Stimulated activated effector memory CD8-positive, alpha-beta T cell treated with anti-CD3 and anti-CD28 coated beads, Interleukin-12 subunit alpha, Interleukin-12 subunit beta, amount 100 ng/mL, for 72 hours (primary cell): ENCODE measurements around the gene ABHD2.

Source experiments
- ATAC-seq: fragments of 150-1000 bp; cut with Tn5 transposase; 2 replicates; pipeline ENCODE4 v1.10.0; 2021
- DNase-seq, 2 donors: peaks; one replicate each; pipeline ENCODE4 v3.0.0; 2021 to 2022; ENCODE audit warnings: low spot score in 2 of 2
- H3K27ac Mint-ChIP-seq: one replicate; pipeline ENCODE4 v1.8.0; 2022; ENCODE audit warnings: mild to moderate bottlenecking, mixed read lengths
- H3K36me3 Mint-ChIP-seq: one replicate; pipeline ENCODE4 v1.8.0; 2022; ENCODE audit warnings: mild to moderate bottlenecking, mixed read lengths
- H3K4me1 Mint-ChIP-seq: one replicate; pipeline ENCODE4 v1.8.0; 2022; ENCODE audit warnings: mixed read lengths
- H3K4me3 Mint-ChIP-seq: one replicate; pipeline ENCODE4 v1.8.0; 2022; ENCODE audit warnings: mild to moderate bottlenecking, mixed read lengths
- H3K9me3 Mint-ChIP-seq: one replicate; pipeline ENCODE4 v1.8.0; 2022; ENCODE audit warnings: mixed read lengths

Gene ABHD2

DNA sequence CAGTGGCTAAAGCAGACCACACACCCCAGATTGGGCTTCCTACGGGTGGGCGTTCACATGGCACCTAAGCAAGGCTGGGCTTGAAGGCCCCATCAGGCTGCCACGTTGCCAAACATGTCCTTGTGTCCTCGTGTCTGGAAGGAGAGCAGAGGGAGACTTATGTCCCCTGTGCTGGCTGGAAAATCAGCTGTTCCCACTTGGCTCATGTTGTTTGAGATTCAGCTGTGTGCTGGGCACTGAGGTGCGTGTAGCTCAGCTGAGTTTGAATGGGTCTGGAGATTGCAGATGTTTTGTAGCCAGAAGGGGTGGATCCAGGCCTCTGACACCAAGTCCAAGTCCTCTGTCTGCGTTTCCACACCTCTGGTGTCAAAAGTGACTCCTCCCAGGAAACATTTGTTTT is 98.5 kb downstream of the ABHD2 start:
- Mint-ChIP-seq H3K4me3 (no peak overlapping the region), H3K36me3 (peaks cover 33% of the 10 kb centered on the region), H3K9me3 (no peaks in the 10 kb centered on the region), H3K4me1 (no peaks in the 10 kb centered on the region), H3K27ac (peak overlapping the region; percentile 30)
- DNase-seq (no peak), ATAC-seq (no peak)

DNA sequence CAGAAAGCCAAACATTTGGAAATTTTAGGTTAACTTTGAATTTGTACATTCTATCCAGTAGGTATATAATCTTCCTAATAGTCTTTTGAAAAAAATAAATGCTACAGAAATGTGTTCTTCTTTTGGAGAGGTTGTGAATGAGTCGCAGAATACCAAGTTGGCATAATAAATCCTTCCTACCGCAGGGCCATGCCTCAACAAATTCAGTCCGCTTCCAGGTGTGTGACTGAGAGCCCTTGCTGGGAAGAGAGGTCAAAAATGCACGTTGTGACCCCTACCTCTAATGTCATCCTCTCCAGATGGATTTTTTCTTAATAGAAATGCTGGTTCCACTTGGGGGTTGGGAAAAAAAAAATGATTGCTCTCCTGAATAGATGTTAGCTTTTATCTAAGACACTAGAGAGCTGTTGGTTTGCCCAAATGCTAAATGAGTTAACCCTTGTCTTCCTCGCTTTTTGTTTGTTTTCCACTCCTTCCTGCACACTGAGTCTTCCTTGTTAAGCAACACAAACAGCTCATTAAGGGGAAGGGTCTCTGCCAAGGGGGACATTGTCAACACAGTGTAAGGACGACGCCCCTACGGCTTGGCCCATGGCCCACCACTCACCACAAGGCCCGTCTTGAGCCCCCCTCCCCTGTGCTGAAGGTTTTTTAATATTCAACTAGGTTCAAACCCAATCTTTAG is 99.2 kb downstream of the ABHD2 start:
- ATAC-seq (no peak), DNase-seq (no peak)
- Mint-ChIP-seq H3K4me3 (no peak overlapping the region), H3K36me3 (peaks cover 39% of the 10 kb centered on the region), H3K4me1 (no peaks in the 10 kb centered on the region), H3K27ac (no peak overlapping the region), H3K9me3 (no peaks in the 10 kb centered on the region)

GRCh38 chr15:89187986-89188514 is 99.8 kb downstream of the ABHD2 start:
- ATAC-seq (no peak), DNase-seq (no peak)
- no peaks in the 10 kb centered on the region for H3K9me3 Mint-ChIP-seq
- no peaks in the 10 kb centered on the region for H3K4me1 Mint-ChIP-seq
- H3K36me3 Mint-ChIP-seq, result peaks cover 45% of the 10 kb centered on the region
- H3K4me3 Mint-ChIP-seq, result no peak overlapping the region
- H3K27ac Mint-ChIP-seq, result no peak overlapping the region

- peak overlapping the region; percentile 8 for H3K27ac Mint-ChIP-seq
- ATAC-seq, result no peak
- no peaks in the 10 kb centered on the region for H3K9me3 Mint-ChIP-seq
- H3K4me3 Mint-ChIP-seq, result no peak overlapping the region
- peaks cover 5% of the 10 kb centered on the region for H3K4me1 Mint-ChIP-seq
- H3K36me3 Mint-ChIP-seq, result peaks cover 77% of the 10 kb centered on the region
- no peak for DNase-seq
Measured at GRCh38 chr15:89192136-89192535, 103.9 kb downstream of the ABHD2 start.

DNA sequence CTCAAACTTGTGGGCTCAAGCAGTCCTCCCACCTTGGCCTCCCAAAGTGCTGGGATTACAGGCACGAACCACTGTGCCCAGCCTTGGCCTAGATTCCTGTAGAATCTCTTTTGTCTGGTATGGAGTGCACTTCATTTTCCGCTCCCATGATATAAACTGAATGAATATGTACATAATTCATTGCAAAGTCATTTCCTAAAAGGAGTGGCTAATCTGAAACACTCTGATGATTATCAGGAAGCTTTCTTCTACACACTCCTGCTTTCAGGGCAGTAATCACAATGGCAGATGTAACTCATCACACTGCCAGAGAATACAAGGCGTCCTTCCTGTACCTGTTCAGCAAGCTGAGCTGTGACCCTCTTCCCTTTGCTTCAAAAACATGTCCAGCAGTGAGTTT is 104.5 kb downstream of the ABHD2 start:
- peaks cover 76% of the 10 kb centered on the region for H3K36me3 Mint-ChIP-seq
- H3K27ac Mint-ChIP-seq, result peak overlapping the region; percentile 8
- H3K4me3 Mint-ChIP-seq, result no peak overlapping the region
- H3K4me1 Mint-ChIP-seq, result peaks cover 9% of the 10 kb centered on the region
- ATAC-seq (no peak), DNase-seq (no peak)
- H3K9me3 Mint-ChIP-seq, result no peaks in the 10 kb centered on the region

- DNase-seq (no peak), ATAC-seq (no peak)
- peaks cover 61% of the 10 kb centered on the region for H3K36me3 Mint-ChIP-seq
- H3K9me3 Mint-ChIP-seq, result no peaks in the 10 kb centered on the region
- no peak overlapping the region for H3K27ac Mint-ChIP-seq
- peaks cover 9% of the 10 kb centered on the region for H3K4me1 Mint-ChIP-seq
- H3K4me3 Mint-ChIP-seq, result no peak overlapping the region
Measured at GRCh38 chr15:89194608-89195007, 106.4 kb downstream of the ABHD2 start.

DNA sequence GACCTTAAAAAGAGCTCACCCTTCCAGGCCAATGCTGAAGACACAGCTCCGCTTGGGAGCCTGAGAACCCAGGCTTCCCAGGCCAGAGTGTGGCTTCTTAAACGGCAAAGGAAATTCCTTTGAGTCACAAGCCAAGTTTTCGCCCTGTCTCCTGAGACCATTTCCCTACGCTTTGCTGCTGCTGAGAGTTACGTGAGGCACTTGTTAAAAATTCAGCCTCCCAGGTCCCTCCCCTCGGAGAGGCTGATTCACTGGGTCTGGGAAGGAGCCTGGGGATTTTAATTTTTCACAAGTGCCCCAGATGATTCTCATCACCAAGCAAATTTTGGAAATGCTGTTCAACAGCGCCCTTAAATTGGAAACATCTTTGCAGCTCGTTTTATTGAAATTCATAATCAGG is 107.6 kb downstream of the ABHD2 start:
- peaks cover 9% of the 10 kb centered on the region for H3K4me1 Mint-ChIP-seq
- no peaks in the 10 kb centered on the region for H3K9me3 Mint-ChIP-seq
- DNase-seq, result no peak
- no peak overlapping the region for H3K27ac Mint-ChIP-seq
- ATAC-seq, result no peak
- H3K4me3 Mint-ChIP-seq, result no peak overlapping the region
- H3K36me3 Mint-ChIP-seq, result peaks cover 59% of the 10 kb centered on the region

DNA sequence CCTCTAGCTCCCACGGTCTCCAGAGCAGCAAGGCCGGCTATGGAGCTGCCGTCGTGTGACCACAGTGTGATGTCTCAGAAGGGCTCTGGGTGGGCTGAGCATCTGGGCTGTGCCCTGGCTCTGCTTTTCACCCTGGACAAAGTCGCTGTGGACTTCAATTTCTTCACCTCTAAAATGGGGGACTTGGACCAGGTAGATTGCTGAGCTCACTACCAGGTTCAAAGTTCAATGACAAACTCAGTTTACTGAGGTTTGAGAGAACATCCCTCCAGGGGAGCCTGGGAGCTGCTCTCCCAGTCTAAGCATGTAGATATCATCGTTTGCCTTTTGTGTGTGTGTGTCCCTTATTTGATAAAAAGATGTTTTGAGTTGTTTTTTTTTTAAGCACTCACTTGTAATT is 108.0 kb downstream of the ABHD2 start:
- DNase-seq, result no peak
- Mint-ChIP-seq H3K9me3 (no peaks in the 10 kb centered on the region), H3K4me1 (peaks cover 9% of the 10 kb centered on the region), H3K36me3 (peaks cover 55% of the 10 kb centered on the region), H3K4me3 (no peak overlapping the region), H3K27ac (no peak overlapping the region)
- no peak for ATAC-seq

GRCh38 chr15:89196994-89197393 is 108.7 kb downstream of the ABHD2 start:
- Mint-ChIP-seq H3K27ac (peak overlapping the region; percentile 69), H3K4me1 (peaks cover 13% of the 10 kb centered on the region), H3K4me3 (no peak overlapping the region), H3K9me3 (no peaks in the 10 kb centered on the region), H3K36me3 (peaks cover 47% of the 10 kb centered on the region)
- peak; percentile 80 for ATAC-seq
- no peak for DNase-seq

DNA sequence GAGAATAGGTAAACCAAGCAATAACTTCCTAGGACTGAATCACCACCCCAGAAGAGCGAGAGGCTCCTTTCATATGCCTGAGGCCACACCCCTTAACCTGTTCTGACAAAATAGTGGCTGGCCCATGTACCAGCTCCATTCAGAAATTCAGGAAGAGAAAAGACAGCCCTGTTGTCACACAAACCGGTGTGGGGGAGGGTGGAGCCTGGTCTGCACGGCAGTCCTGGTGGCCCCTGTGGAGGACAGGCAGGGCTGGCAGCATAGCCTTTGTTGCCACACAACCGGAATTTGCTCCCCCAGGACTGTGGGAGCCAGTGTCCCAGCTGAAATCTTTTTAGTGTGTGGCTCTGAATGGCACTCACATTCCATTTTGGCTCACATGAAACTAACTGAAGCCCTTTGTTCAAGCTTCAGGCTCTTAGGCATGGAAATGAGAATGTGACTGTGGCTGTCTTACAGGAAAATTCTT is 109.3 kb downstream of the ABHD2 start:
- peaks cover 42% of the 10 kb centered on the region for H3K36me3 Mint-ChIP-seq
- peak overlapping the region; percentile 69 for H3K27ac Mint-ChIP-seq
- H3K4me1 Mint-ChIP-seq, result peaks cover 13% of the 10 kb centered on the region
- H3K9me3 Mint-ChIP-seq, result no peaks in the 10 kb centered on the region
- ATAC-seq, result peak; percentile 71
- no peak for DNase-seq
- no peak overlapping the region for H3K4me3 Mint-ChIP-seq

DNA sequence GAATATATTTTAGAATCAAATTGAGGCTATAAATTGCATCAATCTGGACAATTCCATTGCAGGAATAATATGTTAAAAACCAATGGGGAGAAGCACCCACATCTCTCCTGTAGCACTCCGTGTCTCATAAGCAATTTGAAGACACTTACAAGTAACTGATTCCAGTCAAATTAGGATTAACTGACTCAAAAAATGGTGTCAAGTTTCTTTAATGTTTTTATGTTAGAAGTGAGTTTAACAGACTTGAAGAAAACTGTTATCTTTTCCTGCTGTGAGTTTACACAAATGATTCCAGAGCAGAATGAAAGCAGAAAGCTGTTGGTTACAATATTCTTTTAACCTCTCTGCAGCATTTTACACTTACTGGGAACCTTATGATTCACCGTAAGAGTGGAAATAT is 109.9 kb downstream of the ABHD2 start:
- no peak overlapping the region for H3K4me3 Mint-ChIP-seq
- H3K9me3 Mint-ChIP-seq, result no peaks in the 10 kb centered on the region
- H3K27ac Mint-ChIP-seq, result no peak overlapping the region
- DNase-seq (no peak), ATAC-seq (no peak)
- H3K4me1 Mint-ChIP-seq, result peaks cover 13% of the 10 kb centered on the region
- H3K36me3 Mint-ChIP-seq, result peaks cover 35% of the 10 kb centered on the region

GRCh38 chr15:89198934-89199333 is 110.7 kb downstream of the ABHD2 start:
- H3K36me3 Mint-ChIP-seq, result peaks cover 28% of the 10 kb centered on the region
- H3K27ac Mint-ChIP-seq, result no peak overlapping the region
- no peak for DNase-seq
- no peaks in the 10 kb centered on the region for H3K9me3 Mint-ChIP-seq
- no peak overlapping the region for H3K4me3 Mint-ChIP-seq
- ATAC-seq, result no peak
- H3K4me1 Mint-ChIP-seq, result peaks cover 20% of the 10 kb centered on the region

DNA sequence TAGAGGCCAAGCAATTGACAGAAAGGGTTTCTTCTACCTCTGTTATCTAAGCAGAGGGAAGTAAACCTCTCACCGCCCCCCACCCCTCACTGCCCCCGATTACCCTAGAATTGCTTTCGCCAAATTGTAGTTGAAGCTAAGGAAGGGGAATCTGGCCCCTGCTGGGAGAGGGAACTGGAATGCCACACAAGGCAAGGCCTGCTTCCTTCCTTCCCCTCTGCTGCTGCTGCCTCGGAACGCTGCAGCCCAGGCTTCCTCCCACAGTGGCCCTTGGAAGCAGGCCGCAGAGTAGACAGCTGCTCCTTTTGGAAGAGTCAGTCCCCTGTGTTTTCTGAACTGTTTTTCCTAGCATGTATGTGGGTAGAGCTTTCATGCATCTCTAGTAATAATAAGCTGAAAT is 111.5 kb downstream of the ABHD2 start:
- peaks cover 28% of the 10 kb centered on the region for H3K4me1 Mint-ChIP-seq
- no peak overlapping the region for H3K27ac Mint-ChIP-seq
- H3K9me3 Mint-ChIP-seq, result no peaks in the 10 kb centered on the region
- ATAC-seq (no peak), DNase-seq (no peak)
- peaks cover 19% of the 10 kb centered on the region for H3K36me3 Mint-ChIP-seq
- H3K4me3 Mint-ChIP-seq, result no peak overlapping the region

GRCh38 chr15:89200182-89200581 is 111.9 kb downstream of the ABHD2 start:
- Mint-ChIP-seq H3K9me3 (no peaks in the 10 kb centered on the region), H3K36me3 (peaks cover 18% of the 10 kb centered on the region), H3K4me1 (peaks cover 32% of the 10 kb centered on the region), H3K4me3 (no peak overlapping the region), H3K27ac (no peak overlapping the region)
- ATAC-seq, result no peak
- DNase-seq, result no peak

- ATAC-seq, result no peak
- Mint-ChIP-seq H3K4me1 (peaks cover 39% of the 10 kb centered on the region), H3K9me3 (no peaks in the 10 kb centered on the region), H3K36me3 (peaks cover 10% of the 10 kb centered on the region), H3K27ac (peak overlapping the region; percentile 50), H3K4me3 (no peak overlapping the region)
- no peak for DNase-seq
Measured at GRCh38 chr15:89201465-89202005, 113.3 kb downstream of the ABHD2 start.

GRCh38 chr15:89203705-89204273 is 115.5 kb downstream of the ABHD2 start:
- peak in 1 of 2 donors; percentile 70 for DNase-seq
- ATAC-seq, result peak; percentile 93
- Mint-ChIP-seq H3K27ac (peak overlapping the region; percentile 5), H3K9me3 (no peaks in the 10 kb centered on the region), H3K4me1 (peaks cover 36% of the 10 kb centered on the region), H3K36me3 (no peaks in the 10 kb centered on the region), H3K4me3 (peak overlapping the region; percentile 33)
